C4-2B (cell line): ENCODE measurements around the gene SGSM1.

ENCODE experiments used
- H3K27ac ChIP-seq: fragments of 450-650 bp; 2 replicates; pipeline ENCODE4 v1.5.1; 2017
- CTCF ChIP-seq: fragments of 450-650 bp; conservative IDR thresholded peaks from 2 replicates; pipeline ENCODE4 v1.5.1; 2017; ENCODE audit warnings: mild to moderate bottlenecking
- ZFX ChIP-seq: fragments of 450-650 bp; IDR thresholded peaks from 2 replicates; pipeline ENCODE4 v1.6.1; 2017

Gene SGSM1

GRCh38 chr22:24867323-24868022, 61.5 kb downstream of the SGSM1 start:
- no peak overlapping the region for H3K27ac ChIP-seq
- TF ChIP-seq CTCF (no peak), ZFX (no peak)

- TF ChIP-seq CTCF (no peak), ZFX (no peak)
- no peak overlapping the region for H3K27ac ChIP-seq
Measured at GRCh38 chr22:24868979-24869378, 63.0 kb downstream of the SGSM1 start.

- H3K27ac ChIP-seq: no peak overlapping the region
- TF ChIP-seq CTCF: no peak
- TF ChIP-seq ZFX: no peak
Measured at GRCh38 chr22:24871611-24872205, 65.7 kb downstream of the SGSM1 start.

- no peak overlapping the region for H3K27ac ChIP-seq
- TF ChIP-seq CTCF: no peak
- TF ChIP-seq ZFX: no peak
Measured at GRCh38 chr22:24873226-24873625, 67.2 kb downstream of the SGSM1 start.

GRCh38 chr22:24875862-24876506, 70.0 kb downstream of the SGSM1 start:
- TF ChIP-seq ZFX (no peak), CTCF (no peak)
- H3K27ac ChIP-seq: no peak overlapping the region

GRCh38 chr22:24876700-24877099, 70.7 kb downstream of the SGSM1 start:
- TF ChIP-seq ZFX (no peak), CTCF (no peak)
- H3K27ac ChIP-seq: no peak overlapping the region

GRCh38 chr22:24878969-24879368, 73.0 kb downstream of the SGSM1 start:
- no peak overlapping the region for H3K27ac ChIP-seq
- TF ChIP-seq ZFX (no peak), CTCF (no peak)
